Measurements from ENCODE around the gene FOLR2.

FOLR2 gene

DNA sequence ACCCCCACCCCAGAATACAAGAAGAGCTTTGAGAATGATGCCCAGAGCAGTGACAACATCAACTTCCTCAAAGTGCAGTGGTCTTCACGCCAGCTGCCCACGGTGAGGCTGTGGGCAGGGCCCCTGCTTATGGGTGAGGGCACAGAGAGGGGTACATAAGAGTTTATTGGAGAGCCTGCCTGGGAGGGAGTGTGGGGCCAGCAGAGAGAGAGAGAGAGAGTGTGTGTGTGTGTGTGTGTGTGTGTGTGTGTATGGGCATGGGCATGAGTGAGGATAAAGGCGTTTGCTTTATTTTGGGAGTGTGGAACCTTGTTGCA, 17.9 kb downstream of the FOLR2 start:
- H3K23ac ChIP-seq (ENCODE audit: low read length), result no peak overlapping the region
- no peak overlapping the region for H3K18ac ChIP-seq (ENCODE audit: low read length)
- no CpG with 5 or more reads among the region's 3 CpGs for WGBS (ENCODE audit: extremely low coverage, insufficient coverage, insufficient read length)
- H3K4ac ChIP-seq (ENCODE audit: low read depth, low read length), result no peak overlapping the region
- no peak overlapping the region for H3K4me2 ChIP-seq (ENCODE audit: low read length)
- no peak overlapping the region for H2BK12ac ChIP-seq (ENCODE audit: low read length)
- no peak overlapping the region for H4K8ac ChIP-seq (ENCODE audit: low read depth, low read length)
- no peak overlapping the region for H3K27ac ChIP-seq (ENCODE audit: low read depth, low read length)
- DNase-seq, result no peak
- peaks cover 7 to 13% of the 10 kb centered on the region in 2 experiments for H3K4me1 ChIP-seq (ENCODE audit: control insufficient read depth in 1 of 2, insufficient read depth in 2 of 2, low read length in 2 of 2)
- no peak overlapping the region for H2AFZ ChIP-seq (ENCODE audit: insufficient read depth, low read length, poor library complexity)
- H3K79me2 ChIP-seq (ENCODE audit: control insufficient read depth, insufficient read depth, low read length, poor library complexity), result no peaks in the 10 kb centered on the region
- no peak overlapping the region for H3K9ac ChIP-seq (ENCODE audit: low read length)
- no peak overlapping the region for H2AK5ac ChIP-seq (ENCODE audit: low read length)
- H3K79me1 ChIP-seq (ENCODE audit: low read length), result peaks cover 3% of the 10 kb centered on the region
- H3K4me3 ChIP-seq (ENCODE audit: low read depth, low read length), result no peak overlapping the region
- no peak overlapping the region for H3K14ac ChIP-seq (ENCODE audit: low read length)
- no peak overlapping the region for H2BK120ac ChIP-seq (ENCODE audit: insufficient read depth, low read length, poor library complexity)
- H4K91ac ChIP-seq (ENCODE audit: low read depth, low read length), result no peak overlapping the region
- peaks cover 82 to 85% of the 10 kb centered on the region in 2 experiments for H3K36me3 ChIP-seq (ENCODE audit: control insufficient read depth in 1 of 2, insufficient read depth in 2 of 2, low read length in 2 of 2)
- peaks cover 2% of the 10 kb centered on the region for H3K9me3 ChIP-seq (ENCODE audit: insufficient read depth, low read depth, low read length)
- H4K12ac ChIP-seq (ENCODE audit: low read depth, low read length), result no peak overlapping the region
- H2BK5ac ChIP-seq (ENCODE audit: low read depth, low read length, poor library complexity), result no peak overlapping the region
- no peaks in the 10 kb centered on the region for H3K27me3 ChIP-seq (ENCODE audit: insufficient read depth, low read length)

DNA sequence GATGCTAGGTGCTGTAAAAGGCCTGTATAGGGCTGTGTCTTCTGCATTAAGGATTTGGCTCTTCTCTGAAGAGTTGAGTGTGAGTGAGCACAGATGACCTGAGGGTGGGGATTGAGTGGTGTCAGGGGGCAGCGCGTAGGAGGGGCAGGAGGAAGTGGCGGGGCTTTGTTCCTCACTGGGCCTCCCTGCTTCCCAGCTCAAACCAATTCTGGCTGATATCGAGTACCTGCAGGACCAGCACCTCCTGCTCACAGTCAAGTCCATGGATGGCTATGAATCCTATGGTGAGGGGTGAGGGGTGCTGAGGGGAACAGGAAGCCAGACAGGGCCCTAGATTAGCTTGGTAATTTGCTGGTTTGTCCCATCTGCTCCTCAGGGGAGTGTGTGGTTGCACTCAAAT, 18.3 kb downstream of the FOLR2 start:
- no peak overlapping the region for H2BK120ac ChIP-seq (ENCODE audit: insufficient read depth, low read length, poor library complexity)
- H3K27me3 ChIP-seq (ENCODE audit: insufficient read depth, low read length), result peaks cover under 1% of the 10 kb centered on the region
- no peaks in the 10 kb centered on the region for H3K79me2 ChIP-seq (ENCODE audit: control insufficient read depth, insufficient read depth, low read length, poor library complexity)
- no peak overlapping the region for H2AFZ ChIP-seq (ENCODE audit: insufficient read depth, low read length, poor library complexity)
- no peak overlapping the region for H2AK5ac ChIP-seq (ENCODE audit: low read length)
- no peak for DNase-seq
- no peak overlapping the region for H3K23ac ChIP-seq (ENCODE audit: low read length)
- H4K8ac ChIP-seq (ENCODE audit: low read depth, low read length), result no peak overlapping the region
- H3K4me2 ChIP-seq (ENCODE audit: low read length), result no peak overlapping the region
- no peak overlapping the region for H4K12ac ChIP-seq (ENCODE audit: low read depth, low read length)
- H3K18ac ChIP-seq (ENCODE audit: low read length), result no peak overlapping the region
- peaks cover under 1% of the 10 kb centered on the region for H3K9me3 ChIP-seq (ENCODE audit: insufficient read depth, low read depth, low read length)
- H3K36me3 ChIP-seq (ENCODE audit: control insufficient read depth in 1 of 2, insufficient read depth in 2 of 2, low read length in 2 of 2), result peaks cover 78 to 80% of the 10 kb centered on the region in 2 experiments
- H3K4me1 ChIP-seq (ENCODE audit: control insufficient read depth in 1 of 2, insufficient read depth in 2 of 2, low read length in 2 of 2), result peaks cover 8 to 16% of the 10 kb centered on the region in 2 experiments
- no peak overlapping the region for H3K4me3 ChIP-seq (ENCODE audit: low read depth, low read length)
- no peak overlapping the region for H3K4ac ChIP-seq (ENCODE audit: low read depth, low read length)
- H4K91ac ChIP-seq (ENCODE audit: low read depth, low read length), result no peak overlapping the region
- no peak overlapping the region for H2BK12ac ChIP-seq (ENCODE audit: low read length)
- H2BK5ac ChIP-seq (ENCODE audit: low read depth, low read length, poor library complexity), result no peak overlapping the region
- no peak overlapping the region for H3K27ac ChIP-seq (ENCODE audit: low read depth, low read length)
- peaks cover 5% of the 10 kb centered on the region for H3K79me1 ChIP-seq (ENCODE audit: low read length)
- WGBS (ENCODE audit: extremely low coverage, insufficient coverage, insufficient read length), result no CpG with 5 or more reads among the region's 4 CpGs
- no peak overlapping the region for H3K9ac ChIP-seq (ENCODE audit: low read length)
- no peak overlapping the region for H3K14ac ChIP-seq (ENCODE audit: low read length)

DNA sequence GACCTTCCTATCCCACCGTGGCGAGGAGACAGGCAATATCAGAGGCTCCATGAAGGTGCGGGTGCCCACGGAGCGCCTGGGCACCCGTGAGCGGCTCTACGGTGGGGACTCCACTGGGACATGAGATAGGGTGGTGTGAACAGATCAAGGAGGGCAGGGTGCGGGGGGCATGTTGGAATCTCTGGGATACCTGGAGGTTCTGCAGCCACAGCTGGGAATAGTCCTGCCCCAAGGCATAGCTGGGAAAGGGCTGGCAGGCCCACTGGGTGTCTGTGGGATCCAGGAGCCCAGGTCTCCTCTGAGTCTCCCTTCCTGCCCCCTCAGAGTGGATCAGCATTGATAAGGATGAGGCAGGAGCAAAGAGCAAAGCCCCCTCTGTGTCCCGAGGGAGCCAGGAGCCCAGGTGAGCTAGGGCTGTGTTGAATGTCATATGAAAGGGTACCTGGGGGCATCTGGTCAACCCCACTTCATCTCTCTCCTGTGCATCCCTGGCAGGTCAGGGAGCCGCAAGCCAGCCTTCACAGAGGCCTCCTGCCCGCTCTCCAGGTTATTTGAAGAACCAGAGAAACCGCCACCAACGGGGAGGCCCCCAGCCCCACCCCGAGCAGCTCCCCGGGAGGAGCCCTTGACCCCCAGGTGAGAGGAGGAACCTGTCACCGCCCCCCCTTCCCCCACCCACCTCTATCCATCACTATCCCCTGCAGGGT, 18.9 kb downstream of the FOLR2 start:
- Histone ChIP-seq H4K8ac (ENCODE audit: low read depth, low read length) (no peak overlapping the region), H3K9ac (ENCODE audit: low read length) (no peak overlapping the region), H3K23ac (ENCODE audit: low read length) (no peak overlapping the region), H2BK12ac (ENCODE audit: low read length) (no peak overlapping the region), H4K91ac (ENCODE audit: low read depth, low read length) (no peak overlapping the region), H3K79me1 (ENCODE audit: low read length) (peaks cover 8% of the 10 kb centered on the region), H3K4me1 (ENCODE audit: control insufficient read depth in 1 of 2, insufficient read depth in 2 of 2, low read length in 2 of 2) (peaks cover 8 to 19% of the 10 kb centered on the region in 2 experiments), H3K27me3 (ENCODE audit: insufficient read depth, low read length) (peaks cover 5% of the 10 kb centered on the region), H3K79me2 (ENCODE audit: control insufficient read depth, insufficient read depth, low read length, poor library complexity) (no peaks in the 10 kb centered on the region), H2BK5ac (ENCODE audit: low read depth, low read length, poor library complexity) (no peak overlapping the region), H4K12ac (ENCODE audit: low read depth, low read length) (no peak overlapping the region), H3K4ac (ENCODE audit: low read depth, low read length) (no peak overlapping the region), H3K27ac (ENCODE audit: low read depth, low read length) (no peak overlapping the region), H3K4me3 (ENCODE audit: low read depth, low read length) (no peak overlapping the region), H3K4me2 (ENCODE audit: low read length) (no peak overlapping the region), H3K9me3 (ENCODE audit: insufficient read depth, low read depth, low read length) (no peaks in the 10 kb centered on the region), H2AFZ (ENCODE audit: insufficient read depth, low read length, poor library complexity) (no peak overlapping the region), H3K14ac (ENCODE audit: low read length) (no peak overlapping the region), H3K36me3 (ENCODE audit: control insufficient read depth in 1 of 2, insufficient read depth in 2 of 2, low read length in 2 of 2) (peaks cover 72 to 74% of the 10 kb centered on the region in 2 experiments), H2BK120ac (ENCODE audit: insufficient read depth, low read length, poor library complexity) (no peak overlapping the region), H2AK5ac (ENCODE audit: low read length) (no peak overlapping the region), H3K18ac (ENCODE audit: low read length) (no peak overlapping the region)
- WGBS (ENCODE audit: extremely low coverage, insufficient coverage, insufficient read length), result no CpG with 5 or more reads among the region's 17 CpGs
- DNase-seq, result no peak

DNA sequence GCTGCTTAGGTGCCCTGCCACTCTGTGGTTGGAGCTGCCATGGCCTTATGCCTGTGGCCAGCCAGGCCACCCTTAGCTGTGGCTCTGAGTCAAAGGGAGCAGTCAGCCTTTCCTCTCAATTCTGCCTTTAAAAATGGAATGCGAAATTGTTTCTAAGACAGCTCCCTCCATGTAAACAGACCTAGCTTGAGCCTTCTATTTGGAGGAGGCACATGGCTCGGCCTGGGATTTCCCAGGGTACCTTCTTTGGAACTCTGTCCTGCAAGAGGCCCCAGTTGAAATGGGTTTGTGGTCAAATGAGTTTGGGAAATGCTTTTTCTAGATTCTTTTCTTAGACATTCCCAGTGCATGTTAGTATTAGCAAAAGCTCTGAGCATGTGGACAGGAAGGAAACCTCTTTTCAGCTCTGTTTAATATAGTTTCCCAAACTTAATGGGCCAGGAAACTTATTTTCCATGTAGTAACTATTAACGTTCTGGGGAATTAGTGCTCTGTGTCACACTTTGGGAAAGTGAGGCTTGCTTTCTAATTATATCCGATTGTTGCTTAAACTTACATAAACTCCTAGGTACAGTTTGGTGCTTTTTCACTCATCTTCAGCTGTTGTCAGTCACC, 19.6 kb downstream of the FOLR2 start:
- Histone ChIP-seq H3K79me2 (ENCODE audit: control insufficient read depth, insufficient read depth, low read length, poor library complexity) (no peaks in the 10 kb centered on the region), H3K27ac (ENCODE audit: low read depth, low read length) (no peak overlapping the region), H2AK5ac (ENCODE audit: low read length) (no peak overlapping the region), H3K4me3 (ENCODE audit: low read depth, low read length) (no peak overlapping the region), H4K91ac (ENCODE audit: low read depth, low read length) (no peak overlapping the region), H3K36me3 (ENCODE audit: control insufficient read depth in 1 of 2, insufficient read depth in 2 of 2, low read length in 2 of 2) (peaks cover 65 to 68% of the 10 kb centered on the region in 2 experiments), H2AFZ (ENCODE audit: insufficient read depth, low read length, poor library complexity) (no peak overlapping the region), H3K4me2 (ENCODE audit: low read length) (no peak overlapping the region), H3K14ac (ENCODE audit: low read length) (no peak overlapping the region), H3K27me3 (ENCODE audit: insufficient read depth, low read length) (peaks cover 9% of the 10 kb centered on the region), H3K4ac (ENCODE audit: low read depth, low read length) (no peak overlapping the region), H3K23ac (ENCODE audit: low read length) (no peak overlapping the region), H4K8ac (ENCODE audit: low read depth, low read length) (no peak overlapping the region), H2BK120ac (ENCODE audit: insufficient read depth, low read length, poor library complexity) (no peak overlapping the region), H3K79me1 (ENCODE audit: low read length) (peaks cover 8% of the 10 kb centered on the region), H2BK12ac (ENCODE audit: low read length) (no peak overlapping the region), H3K9ac (ENCODE audit: low read length) (no peak overlapping the region), H3K18ac (ENCODE audit: low read length) (no peak overlapping the region), H2BK5ac (ENCODE audit: low read depth, low read length, poor library complexity) (no peak overlapping the region), H3K4me1 (ENCODE audit: control insufficient read depth in 1 of 2, insufficient read depth in 2 of 2, low read length in 2 of 2) (peaks cover 11 to 25% of the 10 kb centered on the region in 2 experiments), H4K12ac (ENCODE audit: low read depth, low read length) (no peak overlapping the region), H3K9me3 (ENCODE audit: insufficient read depth, low read depth, low read length) (peaks cover 3% of the 10 kb centered on the region)
- no CpG with 5 or more reads among the region's 4 CpGs for WGBS (ENCODE audit: extremely low coverage, insufficient coverage, insufficient read length)
- no peak for DNase-seq
